Liver (tissue), 3 donors: ENCODE results near the gene KIAA1217.

Experiments used
- EGR1 ChIP-seq, 2 donors: IDR thresholded peaks; 2 replicates each; pipeline ENCODE4 v1.6.1; 2016 to 2018; ENCODE audit warnings: antibody characterized with exemption in 2 of 2, low read depth in 2 of 2
- GABPA ChIP-seq, 2 donors: IDR thresholded peaks in 1 of 2; conservative IDR thresholded peaks in 1 of 2; 2 replicates each; pipeline ENCODE4 v1.6.1; 2016; ENCODE audit warnings: antibody characterized with exemption in 2 of 2, mild to moderate bottlenecking in 1 of 2, moderate library complexity in 1 of 2
- HNF4G ChIP-seq: IDR thresholded peaks from 2 replicates; pipeline ENCODE4 v1.6.1; 2016; ENCODE audit warnings: antibody characterized with exemption
- JUND ChIP-seq, 2 donors: IDR thresholded peaks; 2 replicates each; pipeline ENCODE4 v1.6.1; 2016; ENCODE audit warnings: antibody characterized with exemption in 2 of 2
- MAX ChIP-seq: IDR thresholded peaks from 2 replicates; pipeline ENCODE4 v1.6.1; 2016; ENCODE audit warnings: antibody characterized with exemption
- NR2F2 ChIP-seq: IDR thresholded peaks from 2 replicates; pipeline ENCODE4 v1.6.1; 2016; ENCODE audit warnings: antibody characterized with exemption
- RAD21 ChIP-seq, 2 donors: IDR thresholded peaks; 2 replicates each; pipeline ENCODE4 v1.6.1; 2016; ENCODE audit warnings: antibody characterized with exemption in 2 of 2, mild to moderate bottlenecking in 2 of 2
- REST ChIP-seq: IDR thresholded peaks from 2 replicates; pipeline ENCODE4 v1.6.1; 2016; ENCODE audit warnings: antibody characterized with exemption, mild to moderate bottlenecking
- RXRA ChIP-seq, 2 donors: IDR thresholded peaks; 2 replicates each; pipeline ENCODE4 v1.6.1; 2017 to 2018; ENCODE audit warnings: antibody characterized with exemption in 2 of 2, mild to moderate bottlenecking in 1 of 2
- TAF1 ChIP-seq: conservative IDR thresholded peaks from 2 replicates; pipeline ENCODE4 v1.6.1; 2016; ENCODE audit warnings: antibody characterized with exemption, mild to moderate bottlenecking
- YY1 ChIP-seq: IDR thresholded peaks from 2 replicates; pipeline ENCODE4 v1.6.1; 2016; ENCODE audit warnings: antibody characterized with exemption, mild to moderate bottlenecking
- TF ChIP-seq, protein P1 (sequence below): fragments of 150-350 bp; IDR thresholded peaks from 2 replicates; pipeline ENCODE4 v1.5.1; 2017; ENCODE audit warnings: improper control_type of control experiment, low read depth, low read length; ENCODE audit not compliant: missing input control
- TF ChIP-seq, protein P2 (sequence below): IDR thresholded peaks from 2 replicates; pipeline ENCODE4 v1.6.1; 2016; ENCODE audit warnings: antibody characterized with exemption
- TF ChIP-seq, protein P3 (sequence below): IDR thresholded peaks from 2 replicates; pipeline ENCODE4 v1.6.1; 2016; ENCODE audit warnings: antibody characterized with exemption
- donor health status: healthy.
- donor health status: healthy.

DNA sequence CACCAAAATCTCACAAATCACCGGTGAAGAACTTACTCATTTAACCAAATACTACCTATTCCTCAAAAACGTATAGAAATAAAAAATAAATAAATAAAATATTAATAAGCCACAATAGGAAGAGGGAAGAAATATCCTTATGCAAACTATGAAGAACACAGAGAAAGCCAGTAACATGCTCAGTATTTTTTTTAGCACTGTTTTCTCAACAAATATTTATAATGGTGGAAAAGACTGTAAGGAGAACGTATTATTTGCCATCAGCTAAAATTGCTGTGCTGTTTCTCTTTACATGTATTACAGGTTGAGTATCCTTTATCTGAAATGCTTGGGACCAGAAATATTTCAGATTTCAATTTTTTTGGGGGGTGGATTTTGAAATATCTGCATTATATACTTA is 21.0 kb downstream of the KIAA1217 start:
- TF ChIP-seq, protein P1, sequence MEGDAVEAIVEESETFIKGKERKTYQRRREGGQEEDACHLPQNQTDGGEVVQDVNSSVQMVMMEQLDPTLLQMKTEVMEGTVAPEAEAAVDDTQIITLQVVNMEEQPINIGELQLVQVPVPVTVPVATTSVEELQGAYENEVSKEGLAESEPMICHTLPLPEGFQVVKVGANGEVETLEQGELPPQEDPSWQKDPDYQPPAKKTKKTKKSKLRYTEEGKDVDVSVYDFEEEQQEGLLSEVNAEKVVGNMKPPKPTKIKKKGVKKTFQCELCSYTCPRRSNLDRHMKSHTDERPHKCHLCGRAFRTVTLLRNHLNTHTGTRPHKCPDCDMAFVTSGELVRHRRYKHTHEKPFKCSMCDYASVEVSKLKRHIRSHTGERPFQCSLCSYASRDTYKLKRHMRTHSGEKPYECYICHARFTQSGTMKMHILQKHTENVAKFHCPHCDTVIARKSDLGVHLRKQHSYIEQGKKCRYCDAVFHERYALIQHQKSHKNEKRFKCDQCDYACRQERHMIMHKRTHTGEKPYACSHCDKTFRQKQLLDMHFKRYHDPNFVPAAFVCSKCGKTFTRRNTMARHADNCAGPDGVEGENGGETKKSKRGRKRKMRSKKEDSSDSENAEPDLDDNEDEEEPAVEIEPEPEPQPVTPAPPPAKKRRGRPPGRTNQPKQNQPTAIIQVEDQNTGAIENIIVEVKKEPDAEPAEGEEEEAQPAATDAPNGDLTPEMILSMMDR: no peak
- TF ChIP-seq EGR1 (IDR thresholded peaks at IDR 0.05; ENCODE audit: low read depth in 2 of 2): no peak
- TF ChIP-seq YY1: no peak
- TF ChIP-seq RAD21 (IDR thresholded peaks at IDR 0.05): no peak
- TF ChIP-seq REST: no peak
- no peak for TF ChIP-seq MAX
- TF ChIP-seq, protein P2, sequence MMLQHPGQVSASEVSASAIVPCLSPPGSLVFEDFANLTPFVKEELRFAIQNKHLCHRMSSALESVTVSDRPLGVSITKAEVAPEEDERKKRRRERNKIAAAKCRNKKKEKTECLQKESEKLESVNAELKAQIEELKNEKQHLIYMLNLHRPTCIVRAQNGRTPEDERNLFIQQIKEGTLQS: no peak
- TF ChIP-seq TAF1: no peak
- TF ChIP-seq RXRA (IDR thresholded peaks at IDR 0.05): no peak
- no peak for TF ChIP-seq JUND (IDR thresholded peaks at IDR 0.05)
- TF ChIP-seq, protein P3, sequence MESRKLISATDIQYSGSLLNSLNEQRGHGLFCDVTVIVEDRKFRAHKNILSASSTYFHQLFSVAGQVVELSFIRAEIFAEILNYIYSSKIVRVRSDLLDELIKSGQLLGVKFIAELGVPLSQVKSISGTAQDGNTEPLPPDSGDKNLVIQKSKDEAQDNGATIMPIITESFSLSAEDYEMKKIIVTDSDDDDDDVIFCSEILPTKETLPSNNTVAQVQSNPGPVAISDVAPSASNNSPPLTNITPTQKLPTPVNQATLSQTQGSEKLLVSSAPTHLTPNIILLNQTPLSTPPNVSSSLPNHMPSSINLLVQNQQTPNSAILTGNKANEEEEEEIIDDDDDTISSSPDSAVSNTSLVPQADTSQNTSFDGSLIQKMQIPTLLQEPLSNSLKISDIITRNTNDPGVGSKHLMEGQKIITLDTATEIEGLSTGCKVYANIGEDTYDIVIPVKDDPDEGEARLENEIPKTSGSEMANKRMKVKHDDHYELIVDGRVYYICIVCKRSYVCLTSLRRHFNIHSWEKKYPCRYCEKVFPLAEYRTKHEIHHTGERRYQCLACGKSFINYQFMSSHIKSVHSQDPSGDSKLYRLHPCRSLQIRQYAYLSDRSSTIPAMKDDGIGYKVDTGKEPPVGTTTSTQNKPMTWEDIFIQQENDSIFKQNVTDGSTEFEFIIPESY: no peak
- no peak for TF ChIP-seq NR2F2
- no peak for TF ChIP-seq HNF4G
- no peak for TF ChIP-seq GABPA (IDR thresholded peaks at IDR 0.05 in 1 of 2, conservative IDR thresholded peaks at IDR 0.05 in 1 of 2)
